Measurements from ENCODE around the gene TGFBI.
A peak's percentile ranks its signal among the peaks of the same experiment; 100 is the strongest.

TGFBI gene

DNA sequence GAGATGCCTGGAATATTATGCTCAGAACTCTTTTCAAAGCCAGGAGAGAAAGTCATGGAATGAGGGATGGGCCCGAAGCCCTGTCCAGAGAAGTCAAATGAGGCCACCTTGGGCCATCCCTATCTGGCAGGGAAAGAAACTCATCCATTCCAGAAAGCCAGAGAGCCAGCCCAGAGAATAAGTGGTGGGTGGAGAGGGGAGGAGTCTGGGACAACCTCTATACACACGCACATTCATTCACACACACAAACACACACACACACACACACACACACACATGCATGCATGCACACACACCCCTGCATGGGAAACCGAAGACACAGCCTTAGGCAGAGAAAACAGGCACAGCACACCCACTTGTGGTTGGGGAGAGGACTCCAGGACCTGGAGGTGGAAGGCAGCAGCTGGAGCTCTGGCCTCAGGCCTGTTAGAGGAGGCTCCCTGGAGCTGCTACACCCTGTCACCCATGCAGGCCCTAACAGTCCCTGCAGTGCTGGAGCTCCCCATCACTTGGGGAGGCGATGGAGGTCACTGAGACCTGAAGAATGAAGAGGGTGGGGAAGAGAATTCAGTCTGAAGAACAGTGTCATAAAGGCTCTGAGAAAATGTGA lies 38.0 kb downstream of the TGFBI start:
- TF ChIP-seq, protein P1, sequence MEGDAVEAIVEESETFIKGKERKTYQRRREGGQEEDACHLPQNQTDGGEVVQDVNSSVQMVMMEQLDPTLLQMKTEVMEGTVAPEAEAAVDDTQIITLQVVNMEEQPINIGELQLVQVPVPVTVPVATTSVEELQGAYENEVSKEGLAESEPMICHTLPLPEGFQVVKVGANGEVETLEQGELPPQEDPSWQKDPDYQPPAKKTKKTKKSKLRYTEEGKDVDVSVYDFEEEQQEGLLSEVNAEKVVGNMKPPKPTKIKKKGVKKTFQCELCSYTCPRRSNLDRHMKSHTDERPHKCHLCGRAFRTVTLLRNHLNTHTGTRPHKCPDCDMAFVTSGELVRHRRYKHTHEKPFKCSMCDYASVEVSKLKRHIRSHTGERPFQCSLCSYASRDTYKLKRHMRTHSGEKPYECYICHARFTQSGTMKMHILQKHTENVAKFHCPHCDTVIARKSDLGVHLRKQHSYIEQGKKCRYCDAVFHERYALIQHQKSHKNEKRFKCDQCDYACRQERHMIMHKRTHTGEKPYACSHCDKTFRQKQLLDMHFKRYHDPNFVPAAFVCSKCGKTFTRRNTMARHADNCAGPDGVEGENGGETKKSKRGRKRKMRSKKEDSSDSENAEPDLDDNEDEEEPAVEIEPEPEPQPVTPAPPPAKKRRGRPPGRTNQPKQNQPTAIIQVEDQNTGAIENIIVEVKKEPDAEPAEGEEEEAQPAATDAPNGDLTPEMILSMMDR (conservative IDR thresholded peaks at IDR 0.05; ENCODE audit: low read depth, low read length), result no peak
- no peak overlapping the region for H3K4me3 ChIP-seq (ENCODE audit: low read length)
- DNase-seq (ENCODE audit: low read depth), result no peak

DNA sequence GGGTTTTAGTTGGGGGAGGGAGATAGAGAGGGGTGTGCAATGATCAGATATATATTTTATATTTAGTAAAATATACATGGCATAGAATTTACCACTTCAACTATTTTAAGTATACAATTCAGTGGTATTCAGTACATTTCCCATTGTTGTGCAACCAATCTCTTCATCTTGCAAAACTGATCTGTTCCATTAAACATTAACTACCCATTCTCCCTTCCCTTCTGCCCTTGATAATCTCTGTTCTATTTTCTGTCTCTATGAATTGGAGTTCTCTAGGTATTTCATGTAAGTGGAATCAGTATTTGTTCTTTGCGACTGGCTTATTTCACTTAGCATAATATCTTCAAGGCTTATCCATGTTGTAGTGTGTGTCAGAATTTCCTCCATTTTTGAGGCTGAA lies 38.6 kb downstream of the TGFBI start:
- TF ChIP-seq, protein P1 (conservative IDR thresholded peaks at IDR 0.05; ENCODE audit: low read depth, low read length), result no peak
- H3K4me3 ChIP-seq (ENCODE audit: low read length), result no peak overlapping the region
- DNase-seq (ENCODE audit: low read depth), result no peak

DNA sequence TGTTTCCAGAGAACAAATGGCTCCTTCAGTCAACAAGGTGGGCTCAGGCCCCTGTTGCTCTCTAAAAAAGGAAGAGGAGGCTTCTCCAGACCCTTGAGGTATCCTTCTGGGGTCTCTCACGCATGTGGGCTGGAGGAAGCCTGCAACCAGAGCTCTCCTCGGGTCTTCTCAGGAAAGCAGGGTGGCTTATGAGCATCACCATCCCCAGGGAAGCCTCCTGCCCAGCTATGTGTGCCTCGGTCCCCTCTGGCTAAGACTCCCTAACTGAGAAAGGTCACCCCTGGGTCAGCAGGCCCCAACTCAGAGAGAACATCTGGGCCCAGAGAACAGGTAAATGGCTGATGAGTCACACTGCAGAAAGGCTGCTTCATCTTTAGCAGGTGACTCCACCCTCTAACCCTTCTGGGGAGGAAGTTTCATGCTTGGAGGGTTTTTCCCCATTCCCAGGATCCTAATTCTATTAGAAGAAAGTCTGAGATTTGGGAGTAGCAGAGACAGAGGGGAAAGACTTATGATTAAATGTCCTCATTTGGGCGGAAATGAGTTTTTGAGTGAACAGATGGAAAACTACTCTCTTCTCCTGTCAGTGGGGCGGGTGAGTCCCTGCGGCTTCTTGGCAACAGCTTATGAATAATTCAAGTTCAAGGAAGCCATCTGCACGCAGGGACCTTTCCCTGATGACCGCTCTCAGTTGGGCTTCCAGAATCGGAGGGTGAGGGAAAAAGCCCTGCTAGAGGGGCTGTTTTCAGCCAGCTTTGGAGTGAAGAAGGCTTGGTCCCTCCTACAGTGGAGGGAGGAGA lies 41.9 kb downstream of the TGFBI start:
- TF ChIP-seq, protein P1 (conservative IDR thresholded peaks at IDR 0.05; ENCODE audit: low read depth, low read length), result no peak
- no peak for DNase-seq (ENCODE audit: low read depth)
- H3K4me3 ChIP-seq (ENCODE audit: low read length), result no peak overlapping the region

DNA sequence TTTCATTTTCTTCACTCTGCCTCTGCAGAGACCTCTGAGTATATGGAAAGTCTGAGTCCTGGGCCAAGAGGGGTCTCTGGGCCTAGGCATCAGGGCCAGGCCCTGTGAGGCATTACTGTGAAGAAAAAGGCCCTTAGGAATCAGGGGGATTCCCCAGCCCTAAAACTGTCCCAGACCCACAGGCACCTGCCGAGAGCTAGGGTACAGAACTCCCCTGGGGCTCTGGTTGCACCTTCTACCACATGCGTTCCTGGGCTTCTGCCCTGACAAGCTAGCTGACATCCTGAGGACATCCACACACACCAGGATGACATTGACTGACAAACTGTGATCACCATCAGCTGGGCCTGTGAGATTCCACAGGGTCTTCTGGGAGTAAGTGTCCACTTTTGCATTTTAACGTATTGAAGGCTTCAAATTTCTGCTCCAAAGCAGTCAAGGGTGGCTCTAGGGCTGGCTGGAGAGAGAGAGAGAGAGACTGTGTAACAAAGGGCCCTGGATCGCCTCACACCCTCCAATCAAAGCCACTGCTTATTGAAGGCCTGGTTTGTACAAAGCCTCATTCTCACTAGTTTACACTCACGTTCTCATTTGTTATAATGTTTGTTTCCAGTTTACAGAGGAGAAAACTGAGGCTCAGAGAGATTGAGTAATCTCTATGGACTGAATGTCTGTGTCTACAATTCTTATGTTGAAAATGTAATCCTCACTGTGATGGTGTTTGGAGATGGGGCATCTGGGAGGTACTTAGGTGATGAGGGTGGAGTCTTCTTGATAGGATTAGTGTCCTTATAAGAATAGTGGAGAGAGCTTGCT lies 45.1 kb downstream of the TGFBI start:
- TF ChIP-seq, protein P1 (conservative IDR thresholded peaks at IDR 0.05; ENCODE audit: low read depth, low read length), result no peak
- no peak overlapping the region for H3K4me3 ChIP-seq (ENCODE audit: low read length)
- DNase-seq (ENCODE audit: low read depth), result no peak

DNA sequence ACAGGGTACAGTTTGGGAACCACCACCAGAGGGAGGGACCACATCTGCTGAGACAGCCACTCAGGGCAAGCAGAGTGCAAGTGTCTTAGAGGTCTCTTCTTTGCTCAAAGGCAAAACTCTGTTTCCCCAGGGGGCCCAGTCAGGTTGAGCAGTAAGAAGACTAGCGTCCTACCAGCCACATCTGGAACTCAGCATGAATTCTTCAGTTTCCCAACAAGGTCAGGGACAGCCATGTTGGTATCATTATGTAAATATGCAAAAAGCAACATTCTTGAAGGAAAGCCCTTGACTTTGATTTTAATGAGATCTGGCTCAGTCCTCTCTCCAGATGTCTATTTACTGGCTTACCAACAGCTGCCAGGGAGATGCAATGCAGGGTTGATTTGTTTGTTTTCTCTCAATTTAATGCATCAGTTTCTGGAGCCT lies 46.7 kb downstream of the TGFBI start:
- no peak overlapping the region for H3K4me3 ChIP-seq (ENCODE audit: low read length)
- DNase-seq (ENCODE audit: low read depth), result no peak
- TF ChIP-seq, protein P1 (conservative IDR thresholded peaks at IDR 0.05; ENCODE audit: low read depth, low read length), result peak; percentile 3

DNA sequence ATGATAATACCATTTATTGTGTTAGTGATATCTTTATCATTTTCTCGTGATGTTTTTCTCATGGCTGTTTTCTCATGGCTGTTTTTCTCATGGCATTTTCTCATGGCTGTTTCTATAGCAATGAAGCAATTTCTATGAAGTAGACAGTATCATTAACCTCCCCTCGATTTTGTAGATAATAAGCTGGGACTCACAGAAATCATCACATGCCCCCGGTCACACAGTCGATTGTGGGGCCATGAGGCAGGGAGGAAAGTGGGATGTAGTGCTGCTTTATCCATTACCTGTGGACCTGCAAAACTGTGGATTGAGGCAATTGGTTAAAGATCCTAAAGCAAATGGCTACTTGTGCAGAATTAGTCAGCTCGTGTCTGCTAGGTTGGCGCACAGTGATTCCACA lies 47.3 kb downstream of the TGFBI start:
- no peak overlapping the region for H3K4me3 ChIP-seq (ENCODE audit: low read length)
- no peak for DNase-seq (ENCODE audit: low read depth)
- TF ChIP-seq, protein P1 (conservative IDR thresholded peaks at IDR 0.05; ENCODE audit: low read depth, low read length), result no peak
